Common myeloid progenitor, CD34-positive (primary cell): Measurements from ENCODE around the gene IL20RA.
"Not testable (repeated sequence)": the region's sequence is repeated elsewhere in the genome, so short reads cannot be mapped to it uniquely, and the experiment has no call there.

Experiments used
- CTCF ChIA-PET: fragments of 350-600 bp; sonication (Branson Sonifier 250); formaldehyde crosslinking; loops from one replicate; lab custom pipeline; 2021; ENCODE audit warnings: antibody characterized with exemption; lab: Charles Lee
- POLR2A ChIA-PET: fragments of 350-600 bp; sonication (Branson Sonifier 250); formaldehyde crosslinking; loops from one replicate; lab custom pipeline; 2021; ENCODE audit warnings: antibody characterized with exemption; lab: Charles Lee
- DNase-seq, 3 donors: peaks; one replicate each; pipeline versions ENCODE4 v3.0.0 to v3.0.0-alpha.2; 2013
- H3K27ac ChIP-seq, 2 experiments: 1 replicate in 1 of 2; 2 replicates in 1 of 2; pipeline ENCODE4 v1.7.0; 2013; ENCODE audit warnings: inconsistent platforms in 2 of 2, low read length in 2 of 2, mild to moderate bottlenecking in 2 of 2, low read depth in 1 of 2, moderate library complexity in 1 of 2; ENCODE audit not compliant: severe bottlenecking in 2 of 2, insufficient read depth in 1 of 2, poor library complexity in 1 of 2
- H3K27me3 ChIP-seq, 5 experiments: replicated peaks in 2 of 5; 1 replicate in 3 of 5; 2 replicates in 2 of 5; pipeline versions ENCODE4 v1.6.1 to v1.7.0; 2013; ENCODE audit warnings: low read length in 4 of 5, mild to moderate bottlenecking in 2 of 5, moderate library complexity in 2 of 5, inconsistent platforms in 1 of 5; ENCODE audit not compliant: insufficient read depth in 5 of 5, control insufficient read depth in 4 of 5
- H3K36me3 ChIP-seq, 4 experiments: 1 replicate in 2 of 4; 2 replicates in 2 of 4; pipeline versions ENCODE4 v1.6.1 to v1.7.0; 2013; ENCODE audit warnings: low read length in 3 of 4, control low read depth in 1 of 4, mild to moderate bottlenecking in 1 of 4; ENCODE audit not compliant: control insufficient read depth in 4 of 4, insufficient read depth in 4 of 4
- H3K4me1 ChIP-seq, 4 experiments: 1 replicate in 3 of 4; 2 replicates in 1 of 4; pipeline versions ENCODE4 v1.6.1 to v1.7.1; 2013; ENCODE audit warnings: low read length in 3 of 4, mild to moderate bottlenecking in 3 of 4, control low read depth in 1 of 4, inconsistent platforms in 1 of 4, moderate library complexity in 1 of 4; ENCODE audit not compliant: control insufficient read depth in 4 of 4, insufficient read depth in 4 of 4; ENCODE audit errors: control extremely low read depth in 1 of 4
- H3K4me3 ChIP-seq, 7 experiments: 1 replicate in 4 of 7; 2 replicates in 3 of 7; pipeline versions ENCODE4 v1.5.1 to v1.7.0; 2013; ENCODE audit warnings: mild to moderate bottlenecking in 7 of 7, low read length in 6 of 7, moderate library complexity in 6 of 7, inconsistent platforms in 2 of 7, low read depth in 2 of 7, control low read depth in 1 of 7; ENCODE audit not compliant: insufficient read depth in 4 of 7, control insufficient read depth in 1 of 7; ENCODE audit errors: extremely low read depth in 1 of 7
- H3K9me3 ChIP-seq, 5 experiments: 1 replicate in 4 of 5; 2 replicates in 1 of 5; pipeline versions ENCODE4 v1.6.1 to v1.7.1; 2013; ENCODE audit warnings: low read length in 4 of 5, mild to moderate bottlenecking in 2 of 5, inconsistent platforms in 1 of 5, low read depth in 1 of 5, moderate library complexity in 1 of 5; ENCODE audit not compliant: control insufficient read depth in 4 of 5, insufficient read depth in 2 of 5; ENCODE audit errors: control extremely low read depth in 1 of 5
- WGBS: methylation state at CpG from one replicate; pipeline ENCODE4 v1.1.5; 2013; ENCODE audit not compliant: insufficient coverage; 5-methylcytosine and 5-hydroxymethylcytosine counted together

IL20RA gene

DNA sequence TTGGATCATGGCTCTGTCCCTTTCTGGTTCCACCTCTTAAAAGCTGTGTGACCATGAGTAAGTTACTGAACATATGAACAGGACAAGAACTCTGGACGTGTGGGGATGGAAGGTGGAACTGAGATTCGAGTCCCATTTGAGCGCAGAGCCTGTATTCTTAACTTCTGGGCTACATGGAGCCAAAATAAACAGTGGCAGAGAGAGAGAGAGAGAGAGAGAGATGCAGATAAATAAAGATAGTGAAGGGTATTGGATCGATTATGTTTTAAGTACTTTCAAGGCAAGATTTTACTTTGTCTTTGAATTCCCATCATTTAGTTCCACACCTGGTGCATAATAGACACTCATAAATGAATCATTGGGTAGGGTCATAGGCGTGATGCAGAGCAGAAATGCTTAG, 82.9 kb downstream of the IL20RA start:
- CTCF ChIA-PET, result no interaction called here
- POLR2A ChIA-PET, result no interaction called here
- peaks cover 0 to 11% (median 2%) of the 10 kb centered on the region in 5 experiments for H3K27me3 ChIP-seq
- H3K36me3 ChIP-seq, result no peaks in the 10 kb centered on the region
- DNase-seq, result no peak
- no peaks in the 10 kb centered on the region for H3K9me3 ChIP-seq
- peaks cover 2 to 17% (median 15%) of the 10 kb centered on the region in 4 experiments for H3K4me1 ChIP-seq
- no peak overlapping the region for H3K4me3 ChIP-seq
- 100% methylated on average over 2 of the region's 5 CpGs for WGBS
- H3K27ac ChIP-seq, result no peak overlapping the region

GRCh38 chr6:136960781-136961180, 84.0 kb downstream of the IL20RA start:
- Histone ChIP-seq H3K4me3 (no peak overlapping the region), H3K36me3 (no peaks in the 10 kb centered on the region), H3K9me3 (no peaks in the 10 kb centered on the region), H3K4me1 (peaks cover 5 to 23% (median 20%) of the 10 kb centered on the region in 4 experiments), H3K27me3 (peaks cover 0 to 11% (median 2%) of the 10 kb centered on the region in 5 experiments), H3K27ac (no peak overlapping the region)
- POLR2A ChIA-PET, result no interaction called here
- CTCF ChIA-PET, result interaction anchor here (0.7 kb wide), 1 partner anchor 310 kb away, joined by 3 read pairs; no protein-coding TSS in a partner anchor
- DNase-seq, result peak; percentile 19 to 71 (median 54)
- no CpG with 5 or more reads among the region's 3 CpGs for WGBS

GRCh38 chr6:136959935-136960334, 84.8 kb downstream of the IL20RA start:
- CTCF ChIA-PET, result interaction anchor here (0.7 to 1.1 kb wide), 2 partner anchors 10 to 311 kb away, joined by 3 read pairs; no protein-coding TSS in a partner anchor

GRCh38 chr6:136959471-136959891, 85.3 kb downstream of the IL20RA start:
- peaks cover 5 to 23% (median 20%) of the 10 kb centered on the region in 4 experiments for H3K4me1 ChIP-seq
- CTCF ChIA-PET, result interaction anchor here (1.1 kb wide), 1 partner anchor 10 kb away, joined by 3 read pairs; no protein-coding TSS in a partner anchor
- POLR2A ChIA-PET, result no interaction called here
- no peaks in the 10 kb centered on the region for H3K9me3 ChIP-seq
- no peak overlapping the region for H3K27ac ChIP-seq
- peaks cover 0 to 13% (median 5%) of the 10 kb centered on the region in 5 experiments for H3K27me3 ChIP-seq
- no peak for DNase-seq
- no peak overlapping the region for H3K4me3 ChIP-seq
- no peaks in the 10 kb centered on the region for H3K36me3 ChIP-seq
- whole genome bisulfite sequencing, result 95% methylated on average over 14 of the region's 14 CpGs

More at GRCh38 chr6:136959935-136960334, 84.8 kb downstream of the IL20RA start:
- H3K36me3 ChIP-seq, POLR2A ChIA-PET, H3K27ac ChIP-seq, H3K4me3 ChIP-seq, H3K9me3 ChIP-seq, DNase-seq: not testable (repeated sequence)
- H3K27me3 ChIP-seq, result peaks cover 0 to 13% (median 4%) of the 10 kb centered on the region in 5 experiments
- 81% methylated on average over 5 of the region's 6 CpGs for WGBS
- peaks cover 5 to 23% (median 20%) of the 10 kb centered on the region in 4 experiments for H3K4me1 ChIP-seq

- peaks cover 0 to 13% (median 5%) of the 10 kb centered on the region in 5 experiments for H3K27me3 ChIP-seq
- no peak for DNase-seq
- no peak overlapping the region for H3K4me3 ChIP-seq
- CTCF ChIA-PET, result no interaction called here
- no peak overlapping the region for H3K27ac ChIP-seq
- POLR2A ChIA-PET, result no interaction called here
- peaks cover 2 to 20% (median 18%) of the 10 kb centered on the region in 4 experiments for H3K4me1 ChIP-seq
- H3K9me3 ChIP-seq, result no peaks in the 10 kb centered on the region
- H3K36me3 ChIP-seq, result no peaks in the 10 kb centered on the region
- WGBS, result 89% methylated on average over 2 of the region's 5 CpGs
Measured at GRCh38 chr6:136958168-136958567, 86.6 kb downstream of the IL20RA start.

DNA sequence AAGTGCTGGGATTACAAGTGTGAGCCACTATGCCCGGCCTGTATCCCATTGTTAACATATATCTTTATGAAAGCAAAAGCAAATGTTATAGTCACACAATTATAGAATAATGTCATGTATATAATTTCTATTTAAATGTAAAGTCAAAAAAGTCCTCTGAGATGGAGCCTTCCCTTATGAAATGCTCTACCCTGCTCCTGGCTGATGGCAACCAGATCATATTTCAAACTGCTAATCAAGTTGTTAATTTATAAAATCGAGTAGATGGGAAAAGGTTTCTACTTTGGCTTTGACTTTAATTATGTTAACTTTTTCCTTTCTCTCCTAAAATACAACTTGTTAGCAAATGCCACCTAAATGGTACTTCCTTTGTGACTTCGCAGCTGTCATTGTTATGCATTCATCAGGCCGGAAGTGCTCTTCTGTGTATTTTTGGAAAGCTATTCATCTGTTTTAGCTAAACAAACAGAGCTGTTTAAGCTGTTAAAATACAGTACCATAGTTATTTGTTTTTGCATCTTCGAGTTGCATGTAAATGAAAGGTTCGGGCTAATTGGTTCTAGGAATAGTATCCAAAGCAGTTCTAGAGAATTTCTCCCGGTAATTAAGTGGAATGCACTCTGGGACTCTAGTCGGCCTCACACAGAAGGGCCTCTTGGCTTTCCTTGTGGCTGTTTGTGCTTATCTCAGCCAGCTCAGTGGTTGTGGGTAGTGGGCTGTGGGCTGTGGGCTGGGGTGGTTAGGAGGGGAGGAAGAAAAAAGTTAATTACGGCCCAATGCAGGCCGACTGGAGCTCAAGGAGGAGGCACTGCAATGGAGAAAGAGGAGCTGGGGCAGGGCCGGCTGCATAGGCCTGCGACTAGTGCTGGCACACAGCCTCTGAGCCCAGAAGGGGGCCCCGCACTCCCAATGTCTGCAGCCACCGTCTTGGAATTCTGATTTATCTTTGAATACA, 87.9 kb downstream of the IL20RA start:
- H3K4me1 ChIP-seq, result peaks cover 2 to 13% (median 11%) of the 10 kb centered on the region in 4 experiments
- peak; percentile 65 to 90 (median 88) for DNase-seq
- H3K27ac ChIP-seq, result no peak overlapping the region
- H3K4me3 ChIP-seq, result peak overlapping the region in 2 of 7 experiments; percentile 4 to 27
- POLR2A ChIA-PET, result interaction anchor here (0.6 kb wide), 1 partner anchor 66 kb away, joined by 3 read pairs; no protein-coding TSS in a partner anchor
- H3K9me3 ChIP-seq, result no peaks in the 10 kb centered on the region
- 17% methylated on average over 9 of the region's 14 CpGs for WGBS
- H3K36me3 ChIP-seq, result no peaks in the 10 kb centered on the region
- CTCF ChIA-PET, result interaction anchor here (0.6 kb wide), 1 partner anchor 44 kb away, joined by 3 read pairs; no protein-coding TSS in a partner anchor
- peaks cover 0 to 13% (median 6%) of the 10 kb centered on the region in 5 experiments for H3K27me3 ChIP-seq
